Measurements from ENCODE around the gene MVB12B. TPM values are rescaled to one million over a fixed set of nuclear protein-coding genes. Genes with fewer than 3 reads are reported as not detected.

Gene MVB12B
- 5.2 and 8.2 TPM in 2 replicates for total RNA-seq

GRCh38 chr9:126326228-126327005 is at the start of gene MVB12B:
TSS of gene MVB12B (plus strand) at chr9:126326829. CDS start at chr9:126326930, 101 bp downstream.

Measured in mesangial cell (primary cell).